Measurements from ENCODE around the gene GAA.

The GAA gene

GRCh38 chr17:80138856-80139426 is 37.6 kb downstream of the GAA start:
- no peak overlapping the region for H3K4me3 ChIP-seq (ENCODE audit: low read depth, low read length)
- no peak for TF ChIP-seq CTCF (IDR thresholded peaks at IDR 0.05; ENCODE audit: low read depth, low read length)
- DNase-seq: no peak
- H3K4me1 ChIP-seq: no peaks in the 10 kb centered on the region
- no peaks in the 10 kb centered on the region for H3K27me3 ChIP-seq
- H3K36me3 ChIP-seq: peaks cover 99% of the 10 kb centered on the region
- H3K9me3 ChIP-seq: no peaks in the 10 kb centered on the region

GRCh38 chr17:80141463-80142165 is 40.2 kb downstream of the GAA start:
- Histone ChIP-seq H3K36me3 (peaks cover 80% of the 10 kb centered on the region), H3K27me3 (no peaks in the 10 kb centered on the region), H3K9me3 (no peaks in the 10 kb centered on the region), H3K4me3 (ENCODE audit: low read depth, low read length) (no peak overlapping the region), H3K4me1 (no peaks in the 10 kb centered on the region)
- no peak for DNase-seq
- no peak for TF ChIP-seq CTCF (IDR thresholded peaks at IDR 0.05; ENCODE audit: low read depth, low read length)

GRCh38 chr17:80142929-80143328 is 41.5 kb downstream of the GAA start:
- Histone ChIP-seq H3K4me3 (ENCODE audit: low read depth, low read length) (no peak overlapping the region), H3K36me3 (peaks cover 67% of the 10 kb centered on the region), H3K9me3 (no peaks in the 10 kb centered on the region), H3K4me1 (no peaks in the 10 kb centered on the region), H3K27me3 (no peaks in the 10 kb centered on the region)
- no peak for DNase-seq
- no peak for TF ChIP-seq CTCF (IDR thresholded peaks at IDR 0.05; ENCODE audit: low read depth, low read length)

GRCh38 chr17:80145076-80146075 is 44.0 kb downstream of the GAA start:
- Histone ChIP-seq H3K4me3 (ENCODE audit: low read depth, low read length) (peak overlapping the region; percentile 98), H3K36me3 (peaks cover 42% of the 10 kb centered on the region), H3K4me1 (no peaks in the 10 kb centered on the region), H3K27me3 (no peaks in the 10 kb centered on the region), H3K9me3 (no peaks in the 10 kb centered on the region)
- no peak for TF ChIP-seq CTCF (IDR thresholded peaks at IDR 0.05; ENCODE audit: low read depth, low read length)
- no peak for DNase-seq

GRCh38 chr17:80146121-80147034 is 45.0 kb downstream of the GAA start:
- H3K9me3 ChIP-seq: no peaks in the 10 kb centered on the region
- no peak for TF ChIP-seq CTCF (IDR thresholded peaks at IDR 0.05; ENCODE audit: low read depth, low read length)
- H3K36me3 ChIP-seq: peaks cover 32% of the 10 kb centered on the region
- H3K4me1 ChIP-seq: no peaks in the 10 kb centered on the region
- H3K4me3 ChIP-seq (ENCODE audit: low read depth, low read length): peak overlapping the region; percentile 98
- no peak for DNase-seq
- no peaks in the 10 kb centered on the region for H3K27me3 ChIP-seq

Data from BE2C (cell line).